ENCODE results near the gene SPEF1. TPM values are rescaled to one million over a fixed set of nuclear protein-coding genes. Genes with fewer than 3 reads are reported as not detected.
A peak's percentile ranks its signal among the peaks of the same experiment; 100 is the strongest.

The SPEF1 gene
- total RNA-seq, 1 experiment from 2014 or later = 0.24 TPM

DNA sequence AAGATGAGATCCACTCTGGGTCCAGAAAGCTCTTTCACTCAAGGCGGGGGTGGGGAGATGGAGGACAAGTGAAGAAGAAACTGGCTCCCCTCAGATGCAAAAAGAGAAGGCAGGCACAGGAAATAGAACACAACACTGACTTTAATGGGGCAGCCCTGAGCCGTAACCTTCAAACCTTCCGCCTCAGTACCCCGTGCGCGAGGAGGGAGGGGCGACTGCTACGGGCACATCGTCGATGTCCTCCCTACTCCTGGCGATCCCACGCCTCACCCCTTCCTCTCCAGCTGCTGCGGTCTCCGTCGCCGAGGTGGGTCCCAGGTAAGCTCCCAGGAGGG, 3.9 kb downstream of the SPEF1 start:
- Histone ChIP-seq H2BK15ac (ENCODE audit: low read depth, low read length) (no peak overlapping the region), H3K18ac (ENCODE audit: insufficient read length, low read depth, low read length) (no peak overlapping the region), H3K23ac (ENCODE audit: insufficient read length, low read depth, low read length) (no peak overlapping the region), H3K4me1 (ENCODE audit: insufficient read depth, low read length) (no peaks in the 10 kb centered on the region; the same call in 1 of the 2 replicates), H4K20me1 (ENCODE audit: control insufficient read depth, insufficient read depth, insufficient read length) (no peaks in the 10 kb centered on the region), H3K79me2 (ENCODE audit: insufficient read depth, low read length) (no peaks in the 10 kb centered on the region), H2BK20ac (ENCODE audit: low read depth, low read length, poor library complexity, severe bottlenecking) (no peak overlapping the region), H3K14ac (ENCODE audit: insufficient read depth, low read length) (peak overlapping the region; percentile 82; the same call in 1 of the 2 replicates), H3K4me2 (ENCODE audit: insufficient read depth, insufficient read length, low read length) (peak overlapping the region; percentile 70), H3K79me1 (ENCODE audit: insufficient read depth, low read depth, low read length, poor library complexity, severe bottlenecking) (no peaks in the 10 kb centered on the region), H3K9me3 (ENCODE audit: control insufficient read depth, low read depth, low read length) (no peaks in the 10 kb centered on the region), H4K91ac (ENCODE audit: insufficient read length, low read depth, low read length) (no peak overlapping the region), H3K9ac (ENCODE audit: extremely low read depth, insufficient read length, low read length) (no peak overlapping the region), H4K5ac (ENCODE audit: insufficient read length, low read depth, low read length) (no peak overlapping the region), H2BK5ac (ENCODE audit: insufficient read length, low read length) (no peak overlapping the region), H2BK120ac (ENCODE audit: low read depth, low read length, poor library complexity, severe bottlenecking) (no peak overlapping the region), H3K23me2 (ENCODE audit: insufficient read length, low read depth, low read length, poor library complexity, severe bottlenecking) (peaks cover 14% of the 10 kb centered on the region), H2BK12ac (ENCODE audit: insufficient read length, low read depth, low read length) (no peak overlapping the region), H3K56ac (ENCODE audit: insufficient read length, low read depth, low read length) (no peak overlapping the region), H2AFZ (ENCODE audit: low read length) (no peak overlapping the region), H3K27ac (ENCODE audit: insufficient read length, low read depth, low read length) (no peak overlapping the region), H3K27me3 (ENCODE audit: insufficient read depth, low read length) (peaks cover 2% of the 10 kb centered on the region; the same call in 1 of the 2 replicates), H4K8ac (replicated peaks; ENCODE audit: insufficient read length, low read depth, low read length) (no peak overlapping the region), H3K4ac (ENCODE audit: low read depth, low read length) (no peak overlapping the region), H3T11ph (ENCODE audit: low read length) (no peak overlapping the region), H2AK5ac (ENCODE audit: insufficient read length, low read length) (no peak overlapping the region)
- H3K9me3 Mint-ChIP-seq = no peaks in the 10 kb centered on the region
- no peak for TF ChIP-seq CTCF (conservative IDR thresholded peaks at IDR 0.05)
- H3K4me3 Mint-ChIP-seq = peak overlapping the region; percentile 72 to 82
- peak overlapping the region in 1 of 3 experiments; percentile 86; a peak in 1 of 7 replicates for H3K27ac Mint-ChIP-seq
- H3K4me1 Mint-ChIP-seq = peaks cover 15 to 26% of the 10 kb centered on the region in 2 experiments
- no peaks in the 10 kb centered on the region; a peak in 1 of 7 replicates for H3K36me3 Mint-ChIP-seq (ENCODE audit: insufficient read depth in 1 of 3, low read depth in 3 of 3)
- no CpG with 5 or more reads among the region's 16 CpGs for WGBS (ENCODE audit: extremely low coverage, insufficient read length, low lambda C conversion rate)
- H3K27me3 Mint-ChIP-seq (ENCODE audit: low read depth) = peaks cover 59% of the 10 kb centered on the region
- DNase-seq = no peak

Measured in H9 (cell line).